OCI-LY3 (cell line): Measurements from ENCODE around the gene SPIN4.
"Not testable (repeated sequence)": the region's sequence is repeated elsewhere in the genome, so short reads cannot be mapped to it uniquely, and the experiment has no call there.

Source experiments
- CTCF ChIP-seq: fragments of 200-600, 300-600 bp; sonication (generic); IDR thresholded peaks from 2 replicates; pipeline ENCODE4 v1.5.1; 2014; ENCODE audit warnings: antibody characterized with exemption, low read length, low read depth
- EZH2phosphoT487 ChIP-seq: fragments of 200-600 bp; shearing (Covaris generic); IDR thresholded peaks from 2 replicates; pipeline ENCODE4 v1.6.1; 2018; ENCODE audit warnings: antibody characterized with exemption, mixed run types, low read depth

- not testable (repeated sequence) for TF ChIP-seq CTCF, EZH2phosphoT487
These were observed 16.6 kb upstream of the SPIN4 start for GRCh38 chrX:63367699-63368098.
